CD4-positive, alpha-beta T cell treated with Interleukin-17A for 1 hour (primary cell): ENCODE results near the gene GRK2.
A peak's percentile ranks its signal among the peaks of the same experiment; 100 is the strongest.
"Not testable (repeated sequence)": the region's sequence is repeated elsewhere in the genome, so short reads cannot be mapped to it uniquely, and the experiment has no call there.

Source experiments
- DNase-seq: peaks from one replicate; pipeline ENCODE4 v3.0.0-alpha.2; 2020

The GRK2 gene

DNA sequence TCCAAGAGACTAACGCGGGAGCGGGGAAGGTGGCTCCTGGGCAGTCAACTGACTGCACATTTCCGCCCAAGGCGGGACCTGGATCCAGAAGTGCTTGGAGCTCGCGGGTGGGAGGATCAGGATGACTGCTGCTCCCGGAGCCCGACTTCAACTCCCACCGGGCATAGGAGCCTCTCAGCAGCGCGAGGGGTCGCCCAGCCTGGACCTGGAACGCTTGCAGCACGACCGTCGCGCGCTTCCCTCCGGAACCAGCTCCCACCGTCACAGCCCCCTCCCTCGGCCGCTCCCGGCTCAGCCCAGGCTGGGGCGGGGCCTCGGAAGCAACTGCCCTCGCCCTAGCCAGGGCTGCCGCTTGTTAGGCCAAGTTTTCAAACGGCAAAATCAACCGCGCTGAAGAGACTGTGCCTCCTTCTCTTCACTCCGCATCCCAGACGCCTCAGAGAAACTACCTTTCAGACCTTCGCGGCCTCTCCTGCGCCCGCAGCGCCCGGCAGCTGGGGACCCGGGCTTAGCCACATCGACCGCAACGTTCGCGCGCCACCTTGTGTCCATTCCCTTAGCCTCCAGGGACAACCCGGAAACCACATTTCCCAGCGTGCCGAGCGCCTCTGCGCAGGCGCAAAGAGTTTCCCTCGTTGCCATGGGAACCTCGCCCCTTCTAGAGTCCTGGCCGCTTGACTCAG, 51.1 kb downstream of the GRK2 start:
- peak; percentile 98 for DNase-seq

DNA sequence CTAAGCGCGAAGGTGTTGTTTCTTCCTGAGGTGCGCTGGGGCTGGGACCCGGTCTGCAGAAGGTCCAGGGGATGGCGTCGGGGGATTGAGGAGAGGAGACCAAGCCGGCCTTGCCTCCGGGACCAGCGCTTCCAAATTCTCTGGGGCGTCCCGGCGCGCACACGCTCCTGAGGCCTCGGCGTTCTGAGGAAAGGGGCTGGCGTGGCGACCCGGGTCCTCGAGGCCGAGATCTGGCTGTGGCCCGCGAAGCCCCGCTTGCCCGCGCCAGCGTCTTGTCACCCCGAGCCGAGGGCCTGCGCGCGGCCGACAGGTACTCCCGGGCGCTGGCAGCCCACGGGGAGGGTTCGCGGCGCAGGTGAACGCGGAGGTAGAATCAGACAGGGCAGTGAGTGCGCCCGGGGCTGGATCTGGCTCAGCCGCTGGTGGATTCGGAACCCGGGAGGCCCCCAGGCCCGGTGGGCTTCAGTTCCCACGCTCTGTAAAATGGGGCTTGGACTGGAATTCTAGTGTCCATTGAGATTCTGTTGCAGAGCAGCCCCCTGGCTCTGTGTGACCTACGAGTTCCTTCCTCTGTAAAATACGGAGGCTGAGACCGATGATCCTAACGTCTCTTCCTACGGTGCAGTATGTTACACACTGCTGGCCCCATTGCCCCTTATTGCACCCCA, 51.7 kb downstream of the GRK2 start:
- no peak for DNase-seq

GRCh38 chr11:67318876-67319275, 52.6 kb downstream of the GRK2 start:
- DNase-seq: not testable (repeated sequence)

DNA sequence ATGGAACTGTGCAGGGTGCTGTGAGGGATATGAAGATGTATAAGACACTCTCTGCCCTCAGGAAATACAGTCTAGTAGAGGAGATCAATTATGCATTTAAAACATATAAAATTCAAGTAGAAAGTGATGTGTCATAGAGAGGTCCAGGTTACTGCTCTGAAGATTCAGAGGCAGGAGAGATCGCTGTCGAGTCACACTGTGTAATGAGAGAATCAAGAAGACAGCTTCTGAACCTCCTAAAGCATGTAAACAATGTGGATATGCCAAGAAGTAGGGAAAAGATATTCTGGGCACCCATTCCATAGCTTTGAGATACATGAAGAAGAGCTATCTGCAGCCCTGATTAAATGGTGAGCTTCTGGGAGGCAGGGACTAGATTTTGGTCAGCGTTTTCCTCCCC, 53.7 kb downstream of the GRK2 start:
- DNase-seq: no peak

GRCh38 chr11:67320691-67321090, 54.4 kb downstream of the GRK2 start:
- no peak for DNase-seq

DNA sequence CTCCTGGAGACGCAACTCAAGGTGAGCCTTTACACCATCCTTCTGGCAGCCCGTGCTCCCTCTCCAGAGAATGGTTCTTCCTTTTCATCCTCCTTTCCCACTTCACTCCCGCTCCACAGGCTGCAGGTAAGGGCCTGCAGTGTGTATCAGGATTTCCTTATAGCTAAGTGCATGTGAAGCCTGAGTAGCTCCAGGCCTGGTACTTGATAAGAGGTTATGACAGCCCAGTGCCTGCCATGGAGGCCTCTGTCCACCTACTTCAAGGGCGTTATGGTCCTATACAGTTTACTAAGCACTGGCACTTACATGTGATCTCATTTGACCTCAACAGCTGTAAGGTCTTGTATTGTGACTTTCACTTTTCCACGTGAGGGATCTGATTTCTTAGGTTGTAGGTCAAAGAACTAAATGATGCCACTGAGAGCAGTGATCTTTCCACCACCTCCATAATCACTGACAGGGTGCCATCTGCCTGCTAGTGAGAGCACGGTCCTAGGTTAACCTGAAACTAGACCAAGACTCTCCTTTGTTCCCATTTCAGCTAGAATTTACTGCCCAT, 55.1 kb downstream of the GRK2 start:
- DNase-seq: no peak

DNA sequence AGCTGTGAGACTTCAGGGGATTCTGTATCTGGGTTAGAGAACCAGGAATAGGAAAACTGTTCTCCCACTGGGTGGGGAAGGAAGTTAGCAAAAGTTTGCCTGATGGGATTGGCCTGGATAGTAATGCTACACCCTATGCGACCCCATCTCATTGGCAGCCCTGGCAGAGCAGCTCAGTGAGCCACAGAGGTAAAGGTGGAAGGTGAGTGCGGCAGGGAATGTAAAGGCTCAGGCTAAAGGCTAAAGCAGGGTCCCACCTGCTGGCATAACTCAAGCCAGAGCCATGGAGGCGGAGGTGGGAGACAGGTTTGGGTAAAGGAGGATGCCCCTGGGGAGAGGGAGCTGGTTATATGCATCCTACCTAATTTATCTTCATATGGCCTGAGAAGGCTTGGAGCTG, 55.8 kb downstream of the GRK2 start:
- no peak for DNase-seq

DNA sequence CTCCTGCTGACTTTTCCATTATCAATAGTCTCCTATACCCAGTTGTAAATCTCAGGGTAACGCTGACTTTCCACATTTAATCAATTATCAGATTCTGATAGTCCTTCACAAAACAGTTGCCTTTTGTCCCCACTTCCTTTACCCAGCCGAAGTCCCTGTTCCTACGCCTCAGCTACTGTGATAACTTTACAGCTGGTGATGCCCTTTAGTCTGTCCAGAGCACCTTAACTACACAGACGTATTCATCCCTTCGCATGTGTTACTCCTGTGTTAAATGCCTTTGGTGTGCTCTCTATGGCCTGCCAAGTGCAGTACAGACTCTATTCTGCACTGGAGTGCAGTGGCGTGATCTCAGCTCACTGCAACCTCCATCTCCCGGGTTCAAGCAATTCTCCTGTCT, 57.3 kb downstream of the GRK2 start:
- DNase-seq: no peak

- no peak for DNase-seq
These were observed 65.9 kb downstream of the GRK2 start for GRCh38 chr11:67332081-67332691.
